Measurements from ENCODE around the gene FNDC7. TPM values are rescaled to one million over a fixed set of nuclear protein-coding genes. Genes with fewer than 3 reads are reported as not detected.

Gene FNDC7
- polyA plus RNA-seq, 2 donors: not detected

DNA sequence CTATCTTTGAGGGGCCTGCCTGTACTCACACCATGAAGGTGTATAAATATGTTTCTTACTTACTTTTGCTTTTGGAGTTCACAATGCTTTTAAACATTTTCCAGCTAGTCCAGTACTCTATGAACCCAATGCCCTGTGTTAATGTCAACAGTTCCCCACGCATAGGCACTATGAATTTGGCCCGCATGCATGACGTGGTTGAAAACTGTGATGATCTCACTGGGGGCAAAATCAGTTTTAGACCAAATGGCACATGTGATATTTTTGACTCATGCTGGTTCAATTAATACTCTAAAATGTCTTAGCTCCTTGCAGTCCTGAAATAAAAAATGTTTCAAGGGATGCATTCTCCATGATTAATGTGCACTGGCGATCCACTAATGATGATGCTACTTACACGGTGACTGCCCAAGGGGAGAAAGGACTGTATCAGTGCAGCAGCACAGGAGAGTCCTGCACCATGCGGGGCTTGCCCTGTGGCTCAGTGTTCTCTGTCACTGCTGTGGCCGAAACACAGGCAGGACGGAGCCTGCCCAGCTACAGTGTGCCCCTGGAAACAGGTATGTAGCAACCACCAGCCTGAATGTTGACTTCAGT, 15.7 kb downstream of the FNDC7 start:
- no peak overlapping the region for H3K27ac ChIP-seq (ENCODE audit: low read depth in 2 of 2, low read length in 1 of 2)
- H3K36me3 ChIP-seq (ENCODE audit: control insufficient read depth in 2 of 2, insufficient read depth in 2 of 2, low read length in 1 of 2): no peaks in the 10 kb centered on the region
- no peaks in the 10 kb centered on the region for H3K27me3 ChIP-seq (ENCODE audit: control insufficient read depth in 1 of 2, insufficient read depth in 2 of 2, low read length in 2 of 2)
- 87 to 90% methylated on average over 8 of the region's 8 CpGs for WGBS, 2 donors
- no peaks in the 10 kb centered on the region for H3K9me3 ChIP-seq (ENCODE audit: control insufficient read depth in 2 of 2, insufficient read depth in 1 of 2, low read depth in 1 of 2, low read length in 1 of 2)
- H3K4me1 ChIP-seq (ENCODE audit: control insufficient read depth in 2 of 2, insufficient read depth in 2 of 2, low read length in 1 of 2): no peaks in the 10 kb centered on the region
- H3K4me3 ChIP-seq (ENCODE audit: low read depth in 1 of 2, low read length in 2 of 2): no peak overlapping the region

DNA sequence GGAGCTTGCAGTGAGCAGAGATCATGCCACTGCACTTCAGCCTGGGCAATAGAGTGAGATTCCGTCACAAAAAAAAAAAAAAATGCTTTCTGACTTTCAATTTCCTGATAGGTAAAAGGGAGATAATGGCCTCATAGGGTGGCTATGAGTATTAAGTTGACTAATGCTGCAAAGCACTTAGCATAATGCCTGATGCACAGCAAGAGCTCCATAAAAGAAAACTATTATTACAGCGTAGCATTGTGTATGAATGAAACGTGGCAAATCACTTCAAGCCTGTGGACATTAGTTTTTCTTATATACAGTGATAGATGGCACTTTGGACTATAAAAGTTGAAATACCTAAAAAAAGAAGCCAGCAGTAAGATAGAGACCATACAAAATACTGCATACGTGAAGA, 16.8 kb downstream of the FNDC7 start:
- Histone ChIP-seq H3K4me1 (ENCODE audit: control insufficient read depth in 2 of 2, insufficient read depth in 2 of 2, low read length in 1 of 2) (no peaks in the 10 kb centered on the region), H3K9me3 (ENCODE audit: control insufficient read depth in 2 of 2, insufficient read depth in 1 of 2, low read depth in 1 of 2, low read length in 1 of 2) (no peaks in the 10 kb centered on the region), H3K36me3 (ENCODE audit: control insufficient read depth in 2 of 2, insufficient read depth in 2 of 2, low read length in 1 of 2) (no peaks in the 10 kb centered on the region), H3K27me3 (ENCODE audit: control insufficient read depth in 1 of 2, insufficient read depth in 2 of 2, low read length in 2 of 2) (no peaks in the 10 kb centered on the region), H3K4me3 (ENCODE audit: low read depth in 1 of 2, low read length in 2 of 2) (no peak overlapping the region), H3K27ac (ENCODE audit: low read depth in 2 of 2, low read length in 1 of 2) (no peak overlapping the region)
- 89 to 92% methylated on average over 4 of the region's 4 CpGs for WGBS, 2 donors

DNA sequence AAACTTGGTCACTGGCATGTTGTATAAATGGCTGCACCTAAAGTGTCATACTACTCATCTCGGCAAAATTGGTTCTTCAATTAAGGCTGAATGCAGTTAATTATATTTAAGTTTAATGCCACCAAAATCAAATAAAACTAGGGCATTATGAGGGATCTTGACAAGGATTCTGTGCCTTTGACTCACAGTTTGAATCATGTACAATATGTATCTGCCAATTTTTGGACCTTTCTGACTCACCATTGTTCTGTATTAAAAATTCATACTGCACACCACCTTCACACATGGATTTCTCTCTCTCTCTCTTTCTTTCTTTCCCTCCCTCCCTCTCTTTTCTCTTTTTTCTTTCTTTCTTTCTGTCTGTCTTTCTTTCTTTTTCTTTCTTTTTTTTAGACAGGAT, 19.7 kb downstream of the FNDC7 start:
- Histone ChIP-seq H3K4me3 (ENCODE audit: low read depth in 1 of 2, low read length in 2 of 2) (no peak overlapping the region), H3K9me3 (ENCODE audit: control insufficient read depth in 2 of 2, insufficient read depth in 1 of 2, low read depth in 1 of 2, low read length in 1 of 2) (no peaks in the 10 kb centered on the region), H3K27ac (ENCODE audit: low read depth in 2 of 2, low read length in 1 of 2) (no peak overlapping the region), H3K27me3 (ENCODE audit: control insufficient read depth in 1 of 2, insufficient read depth in 2 of 2, low read length in 2 of 2) (no peaks in the 10 kb centered on the region), H3K36me3 (ENCODE audit: control insufficient read depth in 2 of 2, insufficient read depth in 2 of 2, low read length in 1 of 2) (no peaks in the 10 kb centered on the region), H3K4me1 (ENCODE audit: control insufficient read depth in 2 of 2, insufficient read depth in 2 of 2, low read length in 1 of 2) (no peaks in the 10 kb centered on the region)
- WGBS, 2 donors: 89 to 94% methylated on average over 1 of the region's 1 CpG

DNA sequence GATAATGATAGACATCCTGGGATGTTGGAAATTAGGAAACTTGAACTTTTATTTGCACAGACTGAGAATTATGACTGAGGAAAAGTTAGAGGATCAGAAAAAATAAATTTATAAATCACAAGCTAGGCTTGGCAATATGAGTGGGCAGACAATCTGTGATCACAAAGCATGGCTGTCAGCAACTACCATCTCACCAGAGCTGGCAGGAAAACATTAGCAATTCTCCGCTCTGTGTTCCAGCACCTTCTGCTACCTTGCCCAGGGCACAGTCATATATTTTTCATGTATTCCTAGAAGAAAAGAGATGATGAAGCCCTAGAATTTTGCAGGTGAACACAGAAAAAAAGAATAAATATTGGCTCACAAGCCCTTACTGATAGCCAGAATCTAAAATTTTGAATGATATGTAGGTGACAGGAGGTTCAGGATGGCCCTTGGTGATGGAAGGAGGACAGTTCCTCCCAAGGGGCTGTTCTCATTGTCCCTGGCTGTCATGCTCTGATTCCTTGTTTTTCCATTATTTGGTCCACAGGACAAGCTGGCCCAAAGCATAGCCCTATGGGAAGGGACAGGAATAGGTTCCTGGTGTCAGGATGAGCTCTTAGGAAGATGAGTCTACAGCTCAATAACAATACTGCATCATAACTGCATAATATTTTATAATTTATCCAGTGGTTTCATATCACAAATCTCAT, 21.6 kb downstream of the FNDC7 start:
- Histone ChIP-seq H3K27ac (ENCODE audit: low read depth in 2 of 2, low read length in 1 of 2) (no peak overlapping the region), H3K27me3 (ENCODE audit: control insufficient read depth in 1 of 2, insufficient read depth in 2 of 2, low read length in 2 of 2) (no peaks in the 10 kb centered on the region), H3K4me3 (ENCODE audit: low read depth in 1 of 2, low read length in 2 of 2) (no peak overlapping the region), H3K36me3 (ENCODE audit: control insufficient read depth in 2 of 2, insufficient read depth in 2 of 2, low read length in 1 of 2) (no peaks in the 10 kb centered on the region), H3K4me1 (ENCODE audit: control insufficient read depth in 2 of 2, insufficient read depth in 2 of 2, low read length in 1 of 2) (no peaks in the 10 kb centered on the region), H3K9me3 (ENCODE audit: control insufficient read depth in 2 of 2, insufficient read depth in 1 of 2, low read depth in 1 of 2, low read length in 1 of 2) (no peaks in the 10 kb centered on the region)
- 94 to 96% methylated on average over 1 of the region's 1 CpG for WGBS, 2 donors

DNA sequence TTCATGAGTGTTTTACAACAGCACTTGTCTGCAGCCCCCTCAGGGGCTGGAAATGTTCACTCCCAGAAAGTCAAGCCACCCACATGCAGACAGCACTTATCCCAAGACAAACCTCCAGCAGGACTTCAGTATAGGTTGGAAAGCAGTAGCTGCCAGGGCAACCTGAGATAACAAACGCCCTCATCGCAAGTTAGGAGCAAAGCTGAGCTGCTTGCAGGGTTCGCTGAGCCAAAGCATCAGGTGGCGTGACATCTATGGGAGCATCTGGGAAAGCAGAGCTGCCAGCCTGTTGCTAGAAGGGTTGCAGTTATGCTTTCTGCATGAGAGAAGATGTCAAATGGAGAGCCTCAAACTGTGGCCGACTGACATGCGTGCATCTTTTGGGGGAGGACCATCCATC, 29.5 kb downstream of the FNDC7 start:
- Histone ChIP-seq H3K9me3 (ENCODE audit: control insufficient read depth in 2 of 2, insufficient read depth in 1 of 2, low read depth in 1 of 2, low read length in 1 of 2) (no peaks in the 10 kb centered on the region), H3K36me3 (ENCODE audit: control insufficient read depth in 2 of 2, insufficient read depth in 2 of 2, low read length in 1 of 2) (no peaks in the 10 kb centered on the region), H3K27ac (ENCODE audit: low read depth in 2 of 2, low read length in 1 of 2) (no peak overlapping the region), H3K4me1 (ENCODE audit: control insufficient read depth in 2 of 2, insufficient read depth in 2 of 2, low read length in 1 of 2) (no peaks in the 10 kb centered on the region), H3K27me3 (ENCODE audit: control insufficient read depth in 1 of 2, insufficient read depth in 2 of 2, low read length in 2 of 2) (no peaks in the 10 kb centered on the region), H3K4me3 (ENCODE audit: low read depth in 1 of 2, low read length in 2 of 2) (no peak overlapping the region)
- WGBS, 2 donors: 85% methylated on average over 6 of the region's 6 CpGs

DNA sequence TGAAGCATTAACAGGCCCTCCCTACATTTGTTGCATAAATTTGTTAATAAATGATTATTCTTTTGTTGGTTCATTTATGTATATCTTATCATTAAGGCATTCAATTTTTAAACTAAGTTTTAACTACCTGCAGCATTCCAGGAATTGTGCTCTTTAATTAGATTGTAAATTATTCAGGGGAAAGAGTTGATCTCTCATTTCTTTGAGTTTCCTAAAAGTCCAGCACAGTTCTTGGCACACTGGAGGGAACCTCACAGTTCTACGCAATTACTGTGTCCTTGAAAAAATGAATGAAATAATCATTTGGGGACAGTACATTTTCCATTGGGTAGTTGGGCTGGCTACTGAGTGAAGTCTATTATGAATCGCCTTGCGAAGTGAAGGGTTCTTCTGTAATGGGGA, 33.3 kb downstream of the FNDC7 start:
- Histone ChIP-seq H3K27ac (ENCODE audit: low read depth in 2 of 2, low read length in 1 of 2) (peak overlapping the region; percentile 36 to 78), H3K4me3 (ENCODE audit: low read depth in 1 of 2, low read length in 2 of 2) (no peak overlapping the region), H3K9me3 (ENCODE audit: control insufficient read depth in 2 of 2, insufficient read depth in 1 of 2, low read depth in 1 of 2, low read length in 1 of 2) (no peaks in the 10 kb centered on the region), H3K4me1 (ENCODE audit: control insufficient read depth in 2 of 2, insufficient read depth in 2 of 2, low read length in 1 of 2) (peaks cover 0 to 7% of the 10 kb centered on the region in 2 donors), H3K27me3 (ENCODE audit: control insufficient read depth in 1 of 2, insufficient read depth in 2 of 2, low read length in 2 of 2) (no peaks in the 10 kb centered on the region), H3K36me3 (ENCODE audit: control insufficient read depth in 2 of 2, insufficient read depth in 2 of 2, low read length in 1 of 2) (no peaks in the 10 kb centered on the region)
- WGBS, 2 donors: 42 to 52% methylated on average over 3 of the region's 3 CpGs

DNA sequence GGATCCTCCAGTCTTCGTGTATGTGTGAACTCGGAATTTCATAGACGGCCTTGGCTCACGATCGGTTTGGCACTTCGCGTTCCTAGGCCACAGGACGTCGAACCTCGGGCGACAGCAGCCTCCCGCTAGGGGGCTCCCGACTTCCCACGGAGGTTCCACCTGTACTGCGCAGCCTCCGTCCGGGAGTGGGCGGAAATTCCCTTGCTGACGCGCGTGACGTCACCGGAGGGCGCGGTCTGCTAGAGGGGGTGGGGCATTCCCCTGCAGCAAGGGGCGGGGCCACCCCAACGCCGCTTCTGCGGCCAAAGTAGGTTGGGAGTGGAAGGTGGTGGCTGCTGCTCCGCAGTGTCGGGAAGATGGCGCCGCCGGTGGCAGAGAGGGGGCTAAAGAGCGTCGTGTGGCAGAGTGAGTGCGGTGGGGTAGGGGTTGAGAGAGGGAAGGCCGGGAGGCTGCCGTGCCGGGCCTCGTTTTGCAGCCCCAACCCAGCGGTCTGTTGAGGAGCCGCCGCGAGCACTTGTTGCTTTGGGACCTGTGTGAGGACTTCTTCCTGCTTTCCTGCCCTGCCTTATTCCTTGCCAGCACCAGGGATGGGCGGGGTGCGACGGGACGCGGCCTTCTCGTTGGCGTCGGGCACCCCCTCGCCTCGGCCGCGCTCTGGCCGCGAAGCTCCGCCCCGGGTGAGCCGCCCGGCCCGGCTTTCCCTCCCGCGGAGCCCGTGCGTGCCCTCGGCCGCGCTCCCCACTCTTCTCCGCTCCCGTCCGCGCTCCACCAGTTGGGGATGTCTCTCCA, 33.9 kb downstream of the FNDC7 start, which contains the start of gene STXBP3:
Gene STXBP3, plus strand, starts transcription at position 293 of the 789 bp plus-strand sequence. Its CDS starts 64 bp downstream, at position 357.
- WGBS, 2 donors: 1% methylated on average over 62 to 75 of the region's 75 CpGs
- Histone ChIP-seq H3K4me3 (ENCODE audit: low read depth in 1 of 2, low read length in 2 of 2) (peak within 1 kb of the TSS; percentile 70 to 88), H3K27ac (ENCODE audit: low read depth in 2 of 2, low read length in 1 of 2) (peak within 1 kb of the TSS; percentile 98 to 99), H3K4me1 (ENCODE audit: control insufficient read depth in 2 of 2, insufficient read depth in 2 of 2, low read length in 1 of 2) (peaks cover 0 to 8% of the 10 kb centered on the region in 2 donors), H3K27me3 (ENCODE audit: control insufficient read depth in 1 of 2, insufficient read depth in 2 of 2, low read length in 2 of 2) (no peaks in the 10 kb centered on the region), H3K9me3 (ENCODE audit: control insufficient read depth in 2 of 2, insufficient read depth in 1 of 2, low read depth in 1 of 2, low read length in 1 of 2) (no peaks in the 10 kb centered on the region), H3K36me3 (ENCODE audit: control insufficient read depth in 2 of 2, insufficient read depth in 2 of 2, low read length in 1 of 2) (no peaks in the 10 kb centered on the region)

DNA sequence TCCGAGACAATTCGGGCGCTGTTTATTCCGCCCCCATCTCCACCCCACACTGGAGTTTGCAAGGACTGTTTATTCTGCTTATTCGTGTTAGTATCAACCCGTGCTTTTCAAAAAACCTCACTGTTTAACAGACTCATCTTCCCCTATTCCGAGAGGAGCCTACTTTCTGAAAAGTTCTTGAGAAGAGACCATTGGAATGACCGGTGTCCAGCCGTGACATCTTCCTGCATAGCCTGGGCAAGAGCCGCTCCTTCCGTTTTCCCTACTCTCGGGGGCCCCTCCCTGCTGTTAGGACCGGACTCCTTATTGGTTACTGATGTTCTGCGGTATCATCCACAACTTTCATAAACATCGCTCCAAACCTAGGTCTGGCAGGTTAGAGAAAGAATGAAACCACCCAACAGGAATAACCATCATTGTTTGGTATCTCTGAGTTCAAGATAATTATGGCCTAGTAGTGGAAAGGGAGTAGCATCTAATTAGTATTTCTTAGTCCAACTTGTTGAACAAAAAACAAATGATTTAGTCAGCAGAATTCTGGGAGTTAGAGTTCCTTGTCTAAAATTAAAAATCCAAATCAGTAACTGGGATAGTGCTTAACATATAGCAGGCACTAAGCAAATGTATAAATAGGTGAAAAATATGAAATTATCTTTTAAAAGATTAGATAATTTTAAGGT, 34.6 kb downstream of the FNDC7 start:
- WGBS, 2 donors: 0 to 1% methylated on average over 15 of the region's 15 CpGs

DNA sequence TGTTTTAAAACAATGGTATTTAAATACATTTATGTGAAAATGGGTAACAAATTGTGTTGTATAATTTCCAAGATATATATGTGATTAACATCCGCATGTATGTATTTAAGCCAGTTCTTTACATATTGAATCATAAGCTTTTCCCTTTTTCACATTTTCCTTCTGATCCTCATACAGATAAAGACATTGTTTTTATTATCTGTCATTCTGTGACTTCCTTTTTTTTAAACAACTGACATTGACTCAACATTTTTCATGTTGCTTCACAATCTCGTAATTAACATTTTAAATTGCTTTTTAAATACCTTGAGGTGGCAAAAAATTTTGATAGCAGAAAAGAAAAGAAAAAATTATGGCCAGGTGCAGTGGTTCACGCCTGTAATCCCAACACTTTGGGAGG, 35.2 kb downstream of the FNDC7 start:
- H3K4me3 ChIP-seq (ENCODE audit: low read depth in 1 of 2, low read length in 2 of 2): no peak overlapping the region
- WGBS, 2 donors: 78 to 80% methylated on average over 3 of the region's 3 CpGs
- no peaks in the 10 kb centered on the region for H3K27me3 ChIP-seq (ENCODE audit: control insufficient read depth in 1 of 2, insufficient read depth in 2 of 2, low read length in 2 of 2)
- H3K36me3 ChIP-seq (ENCODE audit: control insufficient read depth in 2 of 2, insufficient read depth in 2 of 2, low read length in 1 of 2): no peaks in the 10 kb centered on the region
- no peaks in the 10 kb centered on the region for H3K9me3 ChIP-seq (ENCODE audit: control insufficient read depth in 2 of 2, insufficient read depth in 1 of 2, low read depth in 1 of 2, low read length in 1 of 2)
- H3K4me1 ChIP-seq (ENCODE audit: control insufficient read depth in 2 of 2, insufficient read depth in 2 of 2, low read length in 1 of 2): peaks cover 0 to 8% of the 10 kb centered on the region in 2 donors
- no peak overlapping the region for H3K27ac ChIP-seq (ENCODE audit: low read depth in 2 of 2, low read length in 1 of 2)

More for the DNA sequence above, 34.6 kb downstream of the FNDC7 start:
- H3K27ac ChIP-seq (ENCODE audit: low read depth in 2 of 2, low read length in 1 of 2): peak overlapping the region; percentile 98 to 99
- peaks cover 0 to 8% of the 10 kb centered on the region in 2 donors for H3K4me1 ChIP-seq (ENCODE audit: control insufficient read depth in 2 of 2, insufficient read depth in 2 of 2, low read length in 1 of 2)
- H3K4me3 ChIP-seq (ENCODE audit: low read depth in 1 of 2, low read length in 2 of 2): peak overlapping the region; percentile 70 to 88
- H3K36me3 ChIP-seq (ENCODE audit: control insufficient read depth in 2 of 2, insufficient read depth in 2 of 2, low read length in 1 of 2): no peaks in the 10 kb centered on the region
- no peaks in the 10 kb centered on the region for H3K27me3 ChIP-seq (ENCODE audit: control insufficient read depth in 1 of 2, insufficient read depth in 2 of 2, low read length in 2 of 2)
- no peaks in the 10 kb centered on the region for H3K9me3 ChIP-seq (ENCODE audit: control insufficient read depth in 2 of 2, insufficient read depth in 1 of 2, low read depth in 1 of 2, low read length in 1 of 2)

All from esophagus (tissue), 2 donors.